ENCODE measurements around the gene FGD3.

DNA sequence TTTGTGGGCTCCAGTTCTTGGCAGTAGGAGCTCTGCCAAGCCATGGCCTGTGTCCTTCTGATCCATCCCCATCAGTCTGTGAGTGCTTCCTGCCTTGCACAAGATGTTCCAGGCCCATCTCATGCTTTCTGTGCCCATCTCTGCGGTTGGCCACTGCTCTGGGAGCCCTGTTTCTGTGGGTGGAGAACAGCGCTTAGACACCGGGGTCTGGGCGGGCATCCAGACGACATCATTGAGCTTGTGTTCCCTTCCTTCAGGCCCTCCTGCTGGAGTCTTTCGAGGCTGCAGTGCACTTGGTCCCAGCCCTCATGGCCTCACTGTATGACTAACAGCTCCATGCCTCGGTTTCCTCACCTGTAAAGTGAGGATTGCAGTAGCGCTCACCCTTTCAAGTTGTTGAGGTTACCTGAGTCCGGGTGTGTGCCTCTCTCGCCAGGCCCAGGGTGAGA is 133.8 kb downstream of the FGD3 start:
- TF ChIP-seq CTCF (conservative IDR thresholded peaks at IDR 0.05): no peak
- TF ChIP-seq ZFX (IDR thresholded peaks at IDR 0.05): no peak

All from C4-2B (cell line).